HCT116 (cell line): Measurements from ENCODE around the gene C1orf53. TPM values are rescaled to one million over a fixed set of nuclear protein-coding genes. Genes with fewer than 3 reads are reported as not detected.

Experiments used
- ATAC-seq: fragments of 200-7000 bp; cut with Tn5 transposase; 2 replicates; pipeline ENCODE4 v1.9.1; 2020; ENCODE audit warnings: mild to moderate bottlenecking, moderate library complexity
- BruUV-seq: library from RNA; stranded (reverse); fragments of 400-500 nt; replicated peaks from 2 replicates; lab custom pipeline; 2021; lab: Mats Ljungman, UMichigan
- CTCF ChIA-PET: fragments of 300-600 bp; sonication (Branson Sonifier 250); formaldehyde crosslinking; loops from one replicate; lab custom pipeline; 2021; ENCODE audit warnings: antibody characterized with exemption; lab: Charles Lee
- POLR2A ChIA-PET: fragments of 300-600, 350-600 bp; sonication (Branson Sonifier 250); formaldehyde crosslinking; loops from one replicate; lab custom pipeline; 2021; ENCODE audit warnings: antibody characterized with exemption; lab: Charles Lee
- RAD21 ChIA-PET, 2 experiments: fragments of 300-600 bp; sonication (Branson Sonifier 250); formaldehyde crosslinking; loops; one replicate each; lab custom pipeline; 2023; ENCODE audit warnings: low total read pairs in 2 of 2; ENCODE audit not compliant: uncharacterized antibody in 2 of 2, unreplicated experiment in 2 of 2, low non-redundant PET in 1 of 2; lab: Charles Lee
- DNase-seq: peaks from one replicate; pipeline ENCODE4 v3.0.0-alpha.2; 2010; ENCODE audit warnings: low read depth, low spot score
- H2AFZ ChIP-seq: fragments of 200-600 bp; shearing (Covaris generic), sonication (generic); 2 replicates; pipeline ENCODE4 v1.6.1; 2017; ENCODE audit warnings: low read depth, mixed run types, mixed read lengths, antibody characterized with exemption, low read length; ENCODE audit not compliant: poor library complexity, severe bottlenecking
- H3K27ac ChIP-seq: 2 replicates; pipeline ENCODE4 v1.5.1; 2012; ENCODE audit warnings: low read depth, low read length
- H3K27me3 ChIP-seq: fragments of 200-600 bp; sonication (generic); 2 replicates; pipeline ENCODE4 v1.6.1; 2016; ENCODE audit warnings: mixed run types, low read length, mixed read lengths; ENCODE audit not compliant: insufficient read depth
- H3K36me3 ChIP-seq, 2 experiments: fragments of 200-500 bp in 1 of 2; fragments of 200-600 bp in 1 of 2; sonication (Bioruptor generic) in 1 of 2; sonication (generic) in 1 of 2; 2 replicates each; pipeline versions ENCODE4 v1.5.1 to v1.6.1; 2014 to 2016; ENCODE audit warnings: low read length in 2 of 2, inconsistent platforms in 1 of 2, mixed read lengths in 1 of 2, mixed run types in 1 of 2; ENCODE audit not compliant: insufficient read depth in 2 of 2, control insufficient read depth in 1 of 2
- H3K4me1 ChIP-seq, 2 experiments: fragments of 200-600 bp in 1 of 2; sonication (generic) in 1 of 2; 2 replicates each; pipeline versions ENCODE4 v1.5.1 to v1.6.1; 2012 to 2017; ENCODE audit warnings: low read length in 2 of 2, inconsistent platforms in 1 of 2, mild to moderate bottlenecking in 1 of 2, mixed read lengths in 1 of 2, mixed run types in 1 of 2, moderate library complexity in 1 of 2; ENCODE audit not compliant: insufficient read depth in 2 of 2, control insufficient read depth in 1 of 2
- H3K4me2 ChIP-seq: fragments of 200-600 bp; sonication (generic); 2 replicates; pipeline ENCODE4 v1.6.1; 2017; ENCODE audit warnings: mixed run types, low read length, mixed read lengths
- H3K4me3 ChIP-seq, 2 experiments: fragments of 200-600 bp in 1 of 2; sonication (generic) in 1 of 2; replicated peaks in 1 of 2; 2 replicates each; pipeline ENCODE4 v1.5.1; 2011 to 2016; ENCODE audit warnings: low read length in 2 of 2, control low read depth in 1 of 2, low read depth in 1 of 2, mild to moderate bottlenecking in 1 of 2, mixed read lengths in 1 of 2, mixed run types in 1 of 2
- H3K79me2 ChIP-seq: fragments of 200-600 bp; sonication (generic); 2 replicates; pipeline ENCODE4 v1.6.1; 2017; ENCODE audit warnings: mild to moderate bottlenecking, mixed run types, low read length, moderate library complexity, mixed read lengths; ENCODE audit not compliant: insufficient read depth
- H3K9ac ChIP-seq: fragments of 200-600 bp; sonication (generic); 2 replicates; pipeline ENCODE4 v1.6.1; 2016; ENCODE audit warnings: low read length, mixed read lengths
- H3K9me2 ChIP-seq: fragments of 200-600 bp; sonication (generic), shearing (Covaris generic); 2 replicates; pipeline ENCODE4 v1.6.1; 2017; ENCODE audit warnings: mixed run types, mild to moderate bottlenecking, moderate library complexity; ENCODE audit not compliant: insufficient read depth
- H3K9me3 ChIP-seq, 2 experiments: fragments of 200-500 bp in 1 of 2; fragments of 200-600 bp in 1 of 2; sonication (Bioruptor generic) in 1 of 2; sonication (generic) in 1 of 2; 2 replicates each; pipeline ENCODE4 v1.6.1; 2014 to 2017; ENCODE audit warnings: low read length in 2 of 2, mixed read lengths in 2 of 2, inconsistent platforms in 1 of 2, low read depth in 1 of 2, mild to moderate bottlenecking in 1 of 2, mixed run types in 1 of 2, moderate library complexity in 1 of 2; ENCODE audit not compliant: control insufficient read depth in 1 of 2, insufficient read depth in 1 of 2
- H4K20me1 ChIP-seq: fragments of 200-600 bp; sonication (generic), shearing (Covaris generic); 2 replicates; pipeline ENCODE4 v1.6.1; 2017; ENCODE audit warnings: mixed run types, mild to moderate bottlenecking, moderate library complexity; ENCODE audit not compliant: insufficient read depth
- CBX3 ChIP-seq: IDR thresholded peaks from 2 replicates; pipeline ENCODE4 v1.6.1; 2012; ENCODE audit warnings: low read depth
- CEBPB ChIP-seq: IDR thresholded peaks from 2 replicates; pipeline ENCODE4 v1.6.1; 2012; ENCODE audit warnings: low read depth
- CTCF ChIP-seq, 3 experiments: fragments of 200-600 bp in 1 of 3; sonication (generic) in 1 of 3; IDR thresholded peaks in 2 of 3; conservative IDR thresholded peaks in 1 of 3; 2 replicates each; pipeline ENCODE4 v1.5.1; 2012 to 2017; ENCODE audit warnings: low read depth in 2 of 3, low read length in 2 of 3, antibody characterized with exemption in 1 of 3, borderline replicate concordance in 1 of 3, control low read depth in 1 of 3, mild to moderate bottlenecking in 1 of 3, mixed read lengths in 1 of 3, mixed run types in 1 of 3, moderate library complexity in 1 of 3; ENCODE audit not compliant: insufficient read depth in 1 of 3
- ELF1 ChIP-seq: IDR thresholded peaks from 2 replicates; pipeline ENCODE4 v1.6.1; 2012; ENCODE audit warnings: low read depth, borderline replicate concordance
- EZH2 ChIP-seq: fragments of 200-600 bp; sonication (generic); IDR thresholded peaks from 2 replicates; pipeline ENCODE4 v1.6.1; 2017; ENCODE audit warnings: antibody characterized with exemption, mixed run types
- EZH2phosphoT487 ChIP-seq: fragments of 200-600 bp; IDR thresholded peaks from 2 replicates; pipeline ENCODE4 v1.6.1; 2018; ENCODE audit warnings: antibody characterized with exemption, borderline replicate concordance
- JUND ChIP-seq: IDR thresholded peaks from 2 replicates; pipeline ENCODE4 v1.6.1; 2012
- POLR2AphosphoS5 ChIP-seq: IDR thresholded peaks from 2 replicates; pipeline ENCODE4 v1.6.1; 2011; ENCODE audit warnings: mild to moderate bottlenecking, low read depth, low read length, moderate library complexity
- RAD21 ChIP-seq: IDR thresholded peaks from 2 replicates; pipeline ENCODE4 v1.6.1; 2012; ENCODE audit warnings: low read depth, mild to moderate bottlenecking
- SP1 ChIP-seq: IDR thresholded peaks from 2 replicates; pipeline ENCODE4 v1.6.1; 2012; ENCODE audit warnings: low read depth
- SRF ChIP-seq: IDR thresholded peaks from 2 replicates; pipeline ENCODE4 v1.6.1; 2012; ENCODE audit warnings: low read depth
- ZFX ChIP-seq: fragments of 450-650 bp; IDR thresholded peaks from 2 replicates; pipeline ENCODE4 v1.6.1; 2017
- ZNF274 ChIP-seq: fragments of 200-500 bp; sonication (Bioruptor generic); IDR thresholded peaks from 2 replicates; pipeline ENCODE4 v1.6.1; 2014; ENCODE audit warnings: mild to moderate bottlenecking, low read depth, low read length, inconsistent platforms
- intact Hi-C: fragments of 100-400 bp; cut with micrococcal nuclease; formaldehyde crosslinking; loops from 2 replicates; pipeline ENCODE4 v1.10.0; 2022
- total RNA-seq: library from RNA; stranded (reverse); gene quantifications from one replicate; pipeline ENCODE4 v1.2.1, GENCODE V29; 2021; ENCODE audit not compliant: unreplicated experiment
- TF ChIP-seq, protein P1 (sequence below): IDR thresholded peaks from 2 replicates; pipeline ENCODE4 v1.6.1; 2012
- TF ChIP-seq, protein P2 (sequence below): IDR thresholded peaks from 2 replicates; pipeline ENCODE4 v1.6.1; 2011; ENCODE audit warnings: mild to moderate bottlenecking, low read length, moderate library complexity; ENCODE audit not compliant: insufficient replicate concordance; ENCODE audit errors: extremely low read depth
- TF ChIP-seq, protein P3 (sequence below): IDR thresholded peaks from 2 replicates; pipeline ENCODE4 v1.6.1; 2012

C1orf53 gene
- total RNA-seq, 1 experiment from 2014 or later, result 4.2 TPM

DNA sequence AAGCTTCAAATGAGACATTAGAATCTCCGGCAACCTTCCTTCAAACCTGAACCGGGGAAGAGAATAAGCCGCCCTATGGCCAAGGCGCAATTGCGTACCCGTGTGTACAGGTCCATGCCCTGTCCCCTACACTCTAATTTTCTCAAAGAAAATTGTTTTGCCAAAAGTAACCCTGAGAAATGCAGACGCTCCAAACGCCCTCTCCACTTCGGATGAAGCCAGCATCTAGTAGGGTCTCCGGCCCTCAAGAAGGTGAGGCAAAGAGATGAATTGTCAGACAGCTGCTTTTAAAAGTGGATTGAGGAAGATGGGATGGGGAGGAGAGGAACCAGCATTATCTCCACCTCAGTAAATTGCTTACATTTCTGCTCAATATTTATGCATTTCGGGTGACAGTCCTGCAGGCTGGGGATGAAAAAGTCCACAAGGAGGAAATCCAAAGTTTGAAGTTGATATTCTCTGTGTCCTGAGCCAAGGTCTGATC, 14.1 kb downstream of the C1orf53 start:
- intact Hi-C loops, result no loop called here
- peak overlapping the region; percentile 94 for H2AFZ ChIP-seq
- peak overlapping the region; percentile 84 for H3K4me2 ChIP-seq
- ChIA-PET CTCF (interaction anchor here (1.0 to 1.5 kb wide), 2 partner anchors 9 to 297 kb away, joined by 3 to 4 read pairs; no protein-coding TSS in a partner anchor), RAD21 (no interaction called here), POLR2A (no interaction called here)
- TF ChIP-seq, protein P1, sequence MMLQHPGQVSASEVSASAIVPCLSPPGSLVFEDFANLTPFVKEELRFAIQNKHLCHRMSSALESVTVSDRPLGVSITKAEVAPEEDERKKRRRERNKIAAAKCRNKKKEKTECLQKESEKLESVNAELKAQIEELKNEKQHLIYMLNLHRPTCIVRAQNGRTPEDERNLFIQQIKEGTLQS, result no peak
- TF ChIP-seq CBX3 (no peak), RAD21 (no peak), ZFX (no peak), ELF1 (no peak), EZH2phosphoT487 (no peak), SP1 (no peak), CEBPB (no peak), CTCF (IDR thresholded peaks at IDR 0.05 in 2 of 3, conservative IDR thresholded peaks at IDR 0.05 in 1 of 3; ENCODE audit: borderline replicate concordance in 1 of 3, insufficient read depth in 1 of 3, low read depth in 2 of 3, low read length in 2 of 3) (no peak), EZH2 (no peak), SRF (no peak), JUND (no peak), POLR2AphosphoS5 (no peak), ZNF274 (no peak)
- TF ChIP-seq, protein P2, sequence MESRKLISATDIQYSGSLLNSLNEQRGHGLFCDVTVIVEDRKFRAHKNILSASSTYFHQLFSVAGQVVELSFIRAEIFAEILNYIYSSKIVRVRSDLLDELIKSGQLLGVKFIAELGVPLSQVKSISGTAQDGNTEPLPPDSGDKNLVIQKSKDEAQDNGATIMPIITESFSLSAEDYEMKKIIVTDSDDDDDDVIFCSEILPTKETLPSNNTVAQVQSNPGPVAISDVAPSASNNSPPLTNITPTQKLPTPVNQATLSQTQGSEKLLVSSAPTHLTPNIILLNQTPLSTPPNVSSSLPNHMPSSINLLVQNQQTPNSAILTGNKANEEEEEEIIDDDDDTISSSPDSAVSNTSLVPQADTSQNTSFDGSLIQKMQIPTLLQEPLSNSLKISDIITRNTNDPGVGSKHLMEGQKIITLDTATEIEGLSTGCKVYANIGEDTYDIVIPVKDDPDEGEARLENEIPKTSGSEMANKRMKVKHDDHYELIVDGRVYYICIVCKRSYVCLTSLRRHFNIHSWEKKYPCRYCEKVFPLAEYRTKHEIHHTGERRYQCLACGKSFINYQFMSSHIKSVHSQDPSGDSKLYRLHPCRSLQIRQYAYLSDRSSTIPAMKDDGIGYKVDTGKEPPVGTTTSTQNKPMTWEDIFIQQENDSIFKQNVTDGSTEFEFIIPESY, result no peak
- TF ChIP-seq, protein P3, sequence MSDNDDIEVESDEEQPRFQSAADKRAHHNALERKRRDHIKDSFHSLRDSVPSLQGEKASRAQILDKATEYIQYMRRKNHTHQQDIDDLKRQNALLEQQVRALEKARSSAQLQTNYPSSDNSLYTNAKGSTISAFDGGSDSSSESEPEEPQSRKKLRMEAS, result no peak
- H3K9ac ChIP-seq, result no peak overlapping the region
- no peak overlapping the region for H3K27ac ChIP-seq
- no peaks in the 10 kb centered on the region for H4K20me1 ChIP-seq
- DNase-seq, result no peak
- H3K9me3 ChIP-seq, result no peaks in the 10 kb centered on the region
- no peaks in the 10 kb centered on the region for H3K36me3 ChIP-seq
- peaks cover 5 to 15% of the 10 kb centered on the region in 2 experiments; a peak in 3 of 4 replicates for H3K4me1 ChIP-seq
- 0 out of 2 replicates have a peak, but pooled peaks have one; percentile 1 for ATAC-seq
- no TSS peak for BruUV-seq
- H3K27me3 ChIP-seq, result no peaks in the 10 kb centered on the region
- peak overlapping the region in 1 of 2 experiments; percentile 54; a peak in 2 of 4 replicates for H3K4me3 ChIP-seq
- H3K9me2 ChIP-seq, result no peaks in the 10 kb centered on the region
- no peaks in the 10 kb centered on the region for H3K79me2 ChIP-seq
